ENCODE results near the gene S100A3.

DNA sequence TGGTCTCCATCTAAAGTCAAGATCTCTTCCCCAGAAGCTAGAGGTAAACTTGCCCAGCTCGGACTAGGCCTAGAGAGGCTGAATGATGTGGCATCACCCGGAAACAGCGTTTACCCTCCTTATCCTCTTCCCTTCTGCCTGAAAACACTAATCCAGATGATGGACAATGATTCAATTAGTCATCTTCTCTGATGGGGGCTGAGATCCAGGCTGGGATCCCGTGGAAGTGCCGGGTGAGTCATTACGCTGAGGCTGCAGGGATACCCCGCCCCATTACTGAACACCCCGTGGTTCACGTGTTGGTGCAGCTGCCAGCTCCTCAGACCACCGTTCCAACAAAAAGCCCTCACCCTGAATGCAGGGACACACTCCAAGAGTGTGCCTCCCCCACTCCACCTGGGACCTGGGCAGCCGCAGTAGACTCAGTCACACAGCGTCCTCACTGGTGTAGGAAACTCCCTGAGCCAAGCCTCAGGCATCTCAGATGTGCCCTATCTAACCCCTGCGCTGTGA lies 15.3 kb downstream of the S100A3 start:
- TF ChIP-seq, protein P1, sequence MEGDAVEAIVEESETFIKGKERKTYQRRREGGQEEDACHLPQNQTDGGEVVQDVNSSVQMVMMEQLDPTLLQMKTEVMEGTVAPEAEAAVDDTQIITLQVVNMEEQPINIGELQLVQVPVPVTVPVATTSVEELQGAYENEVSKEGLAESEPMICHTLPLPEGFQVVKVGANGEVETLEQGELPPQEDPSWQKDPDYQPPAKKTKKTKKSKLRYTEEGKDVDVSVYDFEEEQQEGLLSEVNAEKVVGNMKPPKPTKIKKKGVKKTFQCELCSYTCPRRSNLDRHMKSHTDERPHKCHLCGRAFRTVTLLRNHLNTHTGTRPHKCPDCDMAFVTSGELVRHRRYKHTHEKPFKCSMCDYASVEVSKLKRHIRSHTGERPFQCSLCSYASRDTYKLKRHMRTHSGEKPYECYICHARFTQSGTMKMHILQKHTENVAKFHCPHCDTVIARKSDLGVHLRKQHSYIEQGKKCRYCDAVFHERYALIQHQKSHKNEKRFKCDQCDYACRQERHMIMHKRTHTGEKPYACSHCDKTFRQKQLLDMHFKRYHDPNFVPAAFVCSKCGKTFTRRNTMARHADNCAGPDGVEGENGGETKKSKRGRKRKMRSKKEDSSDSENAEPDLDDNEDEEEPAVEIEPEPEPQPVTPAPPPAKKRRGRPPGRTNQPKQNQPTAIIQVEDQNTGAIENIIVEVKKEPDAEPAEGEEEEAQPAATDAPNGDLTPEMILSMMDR (conservative IDR thresholded peaks at IDR 0.05) = no peak
- TF ChIP-seq EZH2 (IDR thresholded peaks at IDR 0.05; ENCODE audit: low read depth) = no peak
